Measurements from ENCODE around the gene PRC1.
A peak's percentile ranks its signal among the peaks of the same experiment; 100 is the strongest.
"Not testable (repeated sequence)": the region's sequence is repeated elsewhere in the genome, so short reads cannot be mapped to it uniquely, and the experiment has no call there.

PRC1 gene

DNA sequence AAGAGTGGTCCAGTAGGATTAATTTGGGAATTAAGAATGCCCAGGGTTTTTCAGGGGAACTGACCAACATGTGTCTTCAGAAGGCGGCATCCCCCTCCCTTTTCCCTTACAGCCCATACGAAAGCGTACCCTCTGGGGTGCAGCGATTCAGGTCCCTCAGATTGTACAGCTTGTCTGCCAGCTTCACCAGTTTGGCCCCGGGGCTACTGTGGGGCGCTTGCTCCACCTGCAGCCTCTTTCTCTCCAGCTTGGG is 62.8 kb downstream of the PRC1 start:
- no peak for DNase-seq

DNA sequence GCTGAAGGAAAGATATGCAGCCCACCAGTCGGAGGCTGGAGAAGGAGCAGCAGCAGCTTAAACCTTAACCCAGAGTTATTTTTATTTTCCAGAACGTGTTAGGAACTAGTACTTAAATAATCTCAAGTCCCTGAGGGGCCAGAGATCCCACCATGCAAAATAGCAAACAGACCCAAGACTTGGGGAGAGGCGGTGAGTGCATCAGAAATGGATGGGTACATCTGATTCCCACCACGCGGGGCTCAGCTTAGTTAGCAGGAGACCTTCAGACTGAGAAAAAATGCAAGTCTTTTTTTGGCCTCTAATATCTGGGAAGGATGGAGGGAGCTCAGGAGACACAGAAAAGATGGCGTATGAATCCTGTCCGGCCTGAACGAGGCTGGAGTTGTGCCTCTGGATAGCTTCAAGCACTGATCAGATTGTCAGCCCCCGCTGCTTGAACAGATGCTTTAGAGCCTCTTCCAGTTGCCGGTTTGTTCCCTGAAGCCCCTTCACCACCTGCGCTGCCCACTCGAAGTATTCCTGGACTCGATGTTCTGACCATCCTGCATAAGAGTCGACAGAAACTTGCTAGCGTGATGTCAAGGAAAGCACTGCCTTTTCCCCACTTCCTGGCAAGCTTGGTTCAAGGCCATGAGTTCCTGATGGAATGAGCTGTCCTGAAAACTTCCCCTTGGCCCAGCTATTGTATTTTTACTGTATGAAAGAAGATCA is 63.3 kb downstream of the PRC1 start:
- DNase-seq, result no peak

DNA sequence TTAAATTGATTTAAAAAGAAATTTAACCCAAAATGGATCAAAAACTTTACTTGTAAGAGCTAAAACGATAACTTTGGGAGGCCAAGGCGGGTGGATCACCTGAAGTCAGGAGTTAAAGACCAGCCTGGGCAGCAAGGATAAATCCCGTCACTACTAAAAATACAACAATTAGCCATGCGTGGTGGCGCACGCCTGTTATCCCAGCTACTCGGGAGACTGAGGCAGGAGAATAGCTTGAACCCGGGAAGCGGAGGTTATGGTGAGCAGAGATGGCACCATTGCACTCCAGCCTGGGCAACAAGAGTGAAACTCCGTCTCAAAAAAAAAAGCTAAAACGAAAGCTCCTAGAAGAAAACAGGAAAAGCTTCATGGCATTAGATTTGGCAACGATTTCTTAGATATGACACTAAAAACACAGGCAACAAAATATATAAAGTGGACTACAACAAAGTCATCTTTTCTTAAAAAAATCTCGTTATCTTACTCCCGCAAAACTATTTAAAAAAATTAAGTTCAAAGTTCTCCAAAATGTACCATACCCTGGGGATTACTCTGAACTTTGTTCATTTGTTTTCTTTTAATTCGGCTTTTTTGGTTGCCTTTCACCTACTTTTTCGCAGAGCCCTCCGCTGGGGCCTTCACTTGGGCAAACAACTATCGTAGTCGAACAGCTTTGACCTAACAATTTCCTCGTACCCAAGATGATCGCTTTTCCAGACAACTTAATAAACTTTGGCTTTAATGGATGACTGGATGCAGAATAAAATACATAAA is 64.9 kb downstream of the PRC1 start:
- peak; percentile 18 for DNase-seq

DNA sequence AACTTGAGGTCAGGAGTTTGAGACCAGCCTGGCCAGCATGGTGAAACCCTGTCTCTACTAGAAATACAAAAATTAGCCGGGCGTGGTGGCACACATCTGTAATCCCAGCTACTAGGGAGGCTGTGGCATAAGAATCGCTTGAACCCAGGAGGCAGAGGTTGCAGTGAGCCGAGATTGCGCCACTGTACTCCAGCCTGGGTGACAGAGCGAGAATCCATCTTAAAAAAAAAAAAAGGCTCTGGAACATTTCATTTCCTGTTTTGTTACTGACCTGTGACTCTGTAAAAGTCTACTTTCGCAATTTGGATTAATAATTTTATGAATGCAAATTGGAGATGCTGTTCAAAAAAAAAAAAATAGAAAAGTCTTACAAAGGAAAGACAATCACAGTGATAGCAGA is 66.2 kb downstream of the PRC1 start:
- DNase-seq, result not testable (repeated sequence)

DNA sequence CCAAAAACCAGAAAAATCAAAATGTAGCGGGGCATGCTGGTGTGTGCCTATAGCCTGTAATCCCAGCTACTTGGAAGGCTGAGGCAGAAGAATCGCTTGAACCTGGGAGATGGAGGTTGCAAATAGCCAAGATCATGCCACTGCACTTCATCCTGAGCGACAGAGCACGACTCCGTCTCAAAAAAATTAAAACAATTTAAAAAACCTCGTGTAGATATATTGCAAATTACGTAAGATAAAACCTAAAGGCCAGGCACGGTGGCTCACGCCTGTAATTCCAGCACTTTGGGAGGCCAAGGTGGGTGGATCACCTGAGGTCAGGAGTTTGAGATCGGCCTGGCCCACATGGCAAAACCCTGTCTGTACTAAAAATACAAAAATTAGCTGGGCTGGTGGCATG is 67.6 kb downstream of the PRC1 start:
- DNase-seq, result not testable (repeated sequence)

DNA sequence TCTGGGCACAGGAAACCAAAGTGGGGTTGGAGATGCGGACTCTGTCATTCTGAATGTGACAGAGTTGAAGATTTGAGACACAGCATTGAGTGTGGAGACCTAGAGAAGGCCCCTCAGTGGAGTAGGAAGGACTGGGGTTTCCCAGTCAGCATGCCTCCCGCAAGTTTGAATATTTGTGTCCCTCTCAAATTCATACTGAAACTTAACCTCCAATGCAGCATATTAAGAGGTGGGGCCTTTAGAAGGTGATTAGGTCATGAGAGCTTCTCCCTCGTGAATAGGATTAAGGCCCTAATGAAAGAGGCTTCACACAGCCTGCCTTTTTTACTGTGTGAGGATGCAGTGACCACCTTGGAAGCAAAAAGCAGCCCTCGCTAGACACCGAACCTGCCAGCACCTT is 70.0 kb downstream of the PRC1 start:
- no peak for DNase-seq

DNA sequence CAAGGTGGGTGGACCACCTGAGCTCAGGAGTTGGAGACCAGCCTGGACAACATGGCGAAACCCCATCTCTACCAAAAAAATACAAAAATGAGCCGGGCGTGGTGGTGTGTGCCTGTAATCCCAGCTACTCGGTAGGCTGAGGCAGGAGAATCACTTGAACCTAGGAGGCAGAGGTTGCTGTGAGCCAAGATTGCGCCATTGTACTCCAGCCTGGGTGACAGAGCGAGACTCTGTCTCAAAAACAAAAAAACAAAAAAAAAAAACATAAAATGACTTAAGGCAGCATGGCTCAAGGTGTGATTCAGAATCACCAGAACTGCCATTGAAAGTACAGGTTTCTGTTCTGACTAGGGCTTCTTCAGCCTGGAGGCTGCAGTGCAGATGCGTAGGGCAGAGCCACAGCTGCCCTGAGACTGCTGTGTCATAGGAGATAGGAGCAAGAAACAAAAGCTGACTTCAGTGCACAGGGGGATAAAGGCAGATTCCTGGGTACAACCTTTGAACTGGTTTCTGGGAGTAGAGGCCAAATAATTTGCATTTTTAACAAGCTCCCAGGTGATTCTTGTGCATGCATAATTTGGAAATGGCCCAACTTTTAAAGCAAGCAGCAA is 71.5 kb downstream of the PRC1 start:
- peak; percentile 36 for DNase-seq

DNA sequence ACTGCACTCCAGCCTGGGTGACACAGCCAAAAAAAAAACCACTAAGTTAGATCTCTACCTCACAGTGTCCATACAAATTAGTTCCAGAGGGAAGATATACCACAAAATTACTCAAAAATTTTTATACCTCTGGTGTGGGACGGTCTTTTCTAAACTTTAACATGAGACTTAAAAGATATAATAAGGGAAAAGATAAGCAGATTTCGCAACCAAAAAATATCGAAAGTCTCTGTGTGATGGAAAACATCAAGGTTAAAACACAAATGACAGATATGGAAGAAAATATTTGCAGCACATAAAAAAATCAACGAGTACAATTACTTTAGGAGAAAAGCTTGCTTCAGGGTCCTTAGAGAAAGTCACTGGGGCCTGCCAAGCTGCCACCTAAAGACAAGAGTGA is 72.4 kb downstream of the PRC1 start:
- no peak for DNase-seq

DNA sequence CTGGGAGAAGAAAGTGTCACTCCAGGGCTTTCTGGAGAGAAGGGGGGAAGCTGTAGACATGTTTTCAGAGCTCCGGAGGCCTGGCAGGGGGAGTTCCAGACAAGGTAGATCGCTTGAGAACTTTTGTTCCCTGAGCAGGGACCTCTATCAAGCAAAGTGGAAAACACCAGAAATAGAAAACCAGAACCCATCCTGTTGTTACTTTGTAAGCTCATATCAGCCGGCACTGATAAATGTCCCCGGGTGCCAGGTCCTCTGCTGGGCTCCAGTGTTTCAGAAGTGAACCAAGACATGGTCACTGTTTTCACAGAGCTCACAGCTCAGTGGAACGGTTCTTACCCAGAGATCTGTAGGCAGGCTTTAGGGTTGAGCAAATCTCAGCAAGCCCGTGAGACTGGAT is 75.5 kb downstream of the PRC1 start:
- no peak for DNase-seq

DNA sequence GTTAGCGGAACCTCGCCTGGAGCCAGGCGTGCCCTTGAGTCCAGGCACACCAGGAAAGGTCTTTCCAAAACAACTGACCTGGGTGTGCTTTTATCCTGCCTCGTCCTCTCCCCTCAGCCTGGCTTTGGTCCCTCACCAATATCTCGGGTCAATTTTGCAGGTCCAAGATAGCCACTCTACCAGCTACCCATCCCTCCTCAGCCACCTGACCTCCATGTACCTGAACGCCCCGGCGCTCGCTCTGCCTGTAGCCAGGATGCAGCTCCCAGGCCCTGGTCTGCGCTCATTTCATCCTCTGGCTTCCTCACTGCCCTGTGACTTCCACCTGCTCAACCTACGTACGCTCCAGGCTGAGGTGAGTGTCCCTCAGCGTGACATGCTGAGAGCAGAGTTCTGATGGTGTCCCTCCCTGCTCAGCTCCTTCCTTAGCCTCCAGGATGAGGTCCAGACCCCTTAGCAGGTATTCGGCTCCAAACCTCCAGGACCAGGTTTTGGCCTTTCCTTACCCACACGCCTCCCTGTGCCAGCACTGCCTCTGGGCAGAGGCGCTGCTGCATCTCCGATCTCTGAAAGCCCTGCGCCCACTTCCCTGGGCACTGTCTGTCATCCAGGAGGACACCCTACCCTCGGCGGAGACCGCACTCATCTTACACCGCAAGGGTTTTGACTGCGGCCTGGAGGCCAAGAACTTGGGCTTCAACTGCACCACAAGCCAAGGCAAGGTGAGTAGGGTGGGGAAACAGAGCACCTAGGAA is 76.1 kb downstream of the PRC1 start:
- no peak for DNase-seq

DNA sequence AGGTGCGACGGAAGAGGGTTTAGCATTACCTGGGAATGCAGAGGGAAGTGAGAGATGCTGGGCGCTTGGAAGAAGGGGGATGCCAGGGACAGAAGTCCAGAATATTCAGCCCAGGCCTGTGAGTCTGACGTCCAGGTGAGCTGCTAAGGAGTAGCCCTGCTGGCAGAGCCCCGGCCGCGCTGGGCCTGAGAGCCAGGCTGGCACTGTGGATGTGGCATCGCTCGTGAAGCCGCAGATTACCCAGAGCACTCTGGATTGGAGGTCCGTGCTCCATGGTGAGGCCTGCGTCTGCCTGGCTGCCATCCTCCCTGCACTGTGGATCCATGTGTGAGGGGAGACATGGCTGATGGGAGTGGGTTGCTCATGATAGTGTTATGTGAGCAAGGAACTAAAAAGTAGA is 76.8 kb downstream of the PRC1 start:
- DNase-seq, result no peak

DNA sequence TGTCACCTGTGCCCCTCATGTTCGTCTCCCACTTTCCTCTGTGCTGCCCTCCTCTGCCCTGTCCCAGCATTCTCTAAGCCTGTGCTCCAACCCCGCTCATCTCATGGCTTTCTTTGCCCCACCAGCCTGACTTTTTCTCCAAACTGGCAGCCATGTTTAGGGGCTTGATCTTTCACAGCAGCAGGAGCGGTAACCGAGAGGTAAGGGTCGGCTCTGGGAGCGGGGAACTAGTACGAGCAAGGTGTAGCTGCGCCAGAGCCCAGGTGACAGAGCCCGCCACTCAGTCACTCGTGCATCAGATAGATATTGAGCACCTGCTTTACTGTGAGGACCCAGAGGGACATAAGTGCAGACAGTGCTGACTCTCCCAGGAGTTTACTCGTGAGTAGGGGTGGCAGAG is 77.9 kb downstream of the PRC1 start:
- DNase-seq, result no peak

Measured in RPMI8226 (cell line).